A549 (cell line): Measurements from ENCODE around the gene TMEM91. TPM values are rescaled to one million over a fixed set of nuclear protein-coding genes. Genes with fewer than 3 reads are reported as not detected.

Experiments used
- ATAC-seq, 2 experiments: fragments of 200-7000 bp in 1 of 2; fragments of >200 bp in 1 of 2; cut with Nextera tagmentation in 1 of 2; cut with Tn5 transposase in 1 of 2; 3 replicates each; pipeline versions ENCODE4 v1.8.0 to v1.9.1; 2018 to 2020; ENCODE audit warnings: mild to moderate bottlenecking in 1 of 2, moderate library complexity in 1 of 2
- CTCF ChIA-PET: fragments of 300-600 bp; sonication (Branson Sonifier 250); formaldehyde crosslinking; extraction: SDS; loops from one replicate; lab custom pipeline; 2021; ENCODE audit warnings: antibody characterized with exemption, inconsistent platforms; lab: Yijun Ruan, JAX
- POLR2A ChIA-PET: fragments of 350-600 bp; formaldehyde crosslinking; extraction: SDS; loops from one replicate; lab custom pipeline; 2021; ENCODE audit warnings: antibody characterized with exemption, inconsistent platforms; lab: Yijun Ruan, JAX
- DNase-seq, 2 experiments: peaks; one replicate each; pipeline versions ENCODE4 v3.0.0 to v3.0.0-alpha.2; 2011 to 2016; ENCODE audit warnings: low read depth in 1 of 2, low spot score in 1 of 2
- FAIRE-seq: peaks from 2 replicates; lab custom pipeline; 2011; peaks lifted over from hg19 to GRCh38; lab: Jason Lieb, UNC
- H3K27ac ChIP-seq, 2 experiments: fragments of >200 bp; sonication (Bioruptor Twin); formaldehyde crosslinking; 3 replicates each; pipeline ENCODE4 v1.5.1; 2016 to 2017
- H3K4me1 ChIP-seq: fragments of >200 bp; sonication (Bioruptor Twin); formaldehyde crosslinking; 3 replicates; pipeline ENCODE4 v1.6.1; 2016
- H3K4me2 ChIP-seq: fragments of >200 bp; sonication (Bioruptor Twin); formaldehyde crosslinking; 3 replicates; pipeline ENCODE4 v1.6.1; 2016
- H3K4me3 ChIP-seq: fragments of >200 bp; sonication (Bioruptor Twin); formaldehyde crosslinking; 3 replicates; pipeline ENCODE4 v1.5.1; 2016
- H3K9me3 ChIP-seq: fragments of >200 bp; sonication (Bioruptor Twin); formaldehyde crosslinking; 3 replicates; pipeline ENCODE4 v1.6.1; 2016
- BCL3 ChIP-seq: fragments of >200 bp; sonication (Bioruptor Twin); formaldehyde crosslinking; IDR thresholded peaks from 3 replicates; pipeline ENCODE4 v1.6.1; 2016
- CBX8 ChIP-seq: fragments of 200-600 bp; sonication (generic); IDR thresholded peaks from 2 replicates; pipeline ENCODE4 v1.6.1; 2016
- CHD4 ChIP-seq: fragments of 200-600 bp; sonication (generic); IDR thresholded peaks from 2 replicates; pipeline ENCODE4 v1.6.1; 2016; ENCODE audit warnings: antibody characterized with exemption, mild to moderate bottlenecking, borderline replicate concordance
- CTCF ChIP-seq: fragments of >200 bp; sonication (Bioruptor Twin); formaldehyde crosslinking; IDR thresholded peaks from 3 replicates; pipeline ENCODE4 v1.5.1; 2016
- E2F6 ChIP-seq: IDR thresholded peaks from 2 replicates; pipeline ENCODE4 v1.6.1; 2012; ENCODE audit warnings: low read depth, borderline replicate concordance
- EHMT2 ChIP-seq: fragments of 200-600 bp; sonication (generic); IDR thresholded peaks from 2 replicates; pipeline ENCODE4 v1.6.1; 2016; ENCODE audit warnings: antibody characterized with exemption, low read depth, mild to moderate bottlenecking, moderate library complexity
- ELK1 ChIP-seq: fragments of 150-350 bp; IDR thresholded peaks from 2 replicates; pipeline ENCODE4 v1.6.1; 2014; ENCODE audit warnings: low read depth, mild to moderate bottlenecking, low read length
- EP300 ChIP-seq, 2 experiments: fragments of >200 bp; sonication (Bioruptor Twin); formaldehyde crosslinking; IDR thresholded peaks; 2 replicates in 1 of 2; 3 replicates in 1 of 2; pipeline ENCODE4 v1.6.1; 2016 to 2017
- FOSB ChIP-seq: fragments of 250-450 bp; sonication (Bioruptor Pico); IDR thresholded peaks from 2 replicates; pipeline ENCODE4 v1.5.0; 2020; ENCODE audit warnings: mild to moderate bottlenecking, moderate library complexity
- FOSL2 ChIP-seq, 2 experiments: fragments of 450-650 bp in 1 of 2; fragments of >200 bp in 1 of 2; sonication (Bioruptor Twin) in 1 of 2; formaldehyde crosslinking; IDR thresholded peaks; 2 replicates each; pipeline versions ENCODE4 v1.5.0 to v1.6.1; 2016 to 2020; ENCODE audit warnings: mild to moderate bottlenecking in 1 of 2, moderate library complexity in 1 of 2
- FOXS1 ChIP-seq: fragments of 250-450 bp; sonication (Bioruptor Pico); IDR thresholded peaks from 2 replicates; pipeline ENCODE4 v1.5.0; 2020; ENCODE audit warnings: mild to moderate bottlenecking, moderate library complexity
- HES2 ChIP-seq: fragments of >200 bp; sonication (Bioruptor Twin); formaldehyde crosslinking; IDR thresholded peaks from 2 replicates; pipeline ENCODE4 v1.6.1; 2016
- HOXA7 ChIP-seq: fragments of 250-450 bp; sonication (Bioruptor Pico); IDR thresholded peaks from 2 replicates; pipeline ENCODE4 v1.5.0; 2020; ENCODE audit warnings: mild to moderate bottlenecking, moderate library complexity
- HOXB5 ChIP-seq: fragments of 250-450 bp; sonication (Bioruptor Pico); IDR thresholded peaks from 2 replicates; pipeline ENCODE4 v1.5.0; 2020; ENCODE audit warnings: mild to moderate bottlenecking, moderate library complexity
- JUNB ChIP-seq: fragments of >200 bp; sonication (Bioruptor Twin); formaldehyde crosslinking; IDR thresholded peaks from 2 replicates; pipeline ENCODE4 v1.6.1; 2016
- KDM5A ChIP-seq: fragments of 200-600 bp; sonication (generic); IDR thresholded peaks from 2 replicates; pipeline ENCODE4 v1.6.1; 2016; ENCODE audit warnings: antibody characterized with exemption, mild to moderate bottlenecking
- MAFK ChIP-seq: fragments of 450-650 bp; IDR thresholded peaks from 2 replicates; pipeline ENCODE4 v1.6.1; 2014; ENCODE audit not compliant: partially characterized antibody
- MAX ChIP-seq: IDR thresholded peaks from 2 replicates; pipeline ENCODE4 v1.6.1; 2012
- MYC ChIP-seq: IDR thresholded peaks from 2 replicates; pipeline ENCODE4 v1.6.1; 2012; ENCODE audit warnings: mild to moderate bottlenecking, inconsistent platforms, low read length, improper control_type of control experiment, borderline replicate concordance
- NFE2L2 ChIP-seq: fragments of 150-350 bp; conservative IDR thresholded peaks from 2 replicates; pipeline ENCODE4 v1.6.1; 2014; ENCODE audit warnings: low read length
- NR3C1 ChIP-seq: fragments of >200 bp; sonication (Bioruptor Twin); formaldehyde crosslinking; IDR thresholded peaks from 3 replicates; pipeline ENCODE4 v1.6.1; 2017
- PHF8 ChIP-seq: fragments of 200-600 bp; sonication (generic); IDR thresholded peaks from 2 replicates; pipeline ENCODE4 v1.6.1; 2016; ENCODE audit warnings: low read depth, mild to moderate bottlenecking, antibody characterized with exemption, moderate library complexity, borderline replicate concordance
- POLR2A ChIP-seq: IDR thresholded peaks from 2 replicates; pipeline ENCODE4 v1.6.1; 2012; ENCODE audit warnings: mild to moderate bottlenecking, low read length
- RAD21 ChIP-seq, 2 experiments: fragments of >200 bp in 1 of 2; sonication (Bioruptor Twin) in 1 of 2; formaldehyde crosslinking in 1 of 2; IDR thresholded peaks in 1 of 2; conservative IDR thresholded peaks in 1 of 2; 2 replicates in 1 of 2; 3 replicates in 1 of 2; pipeline ENCODE4 v1.6.1; 2012 to 2018; ENCODE audit warnings: inconsistent platforms in 1 of 2
- RARB ChIP-seq: fragments of 250-450 bp; sonication (Bioruptor Pico); IDR thresholded peaks from 2 replicates; pipeline ENCODE4 v1.8.0; 2021; ENCODE audit warnings: mild to moderate bottlenecking, moderate library complexity
- SREBF2 ChIP-seq: fragments of 450-650 bp; IDR thresholded peaks from 2 replicates; pipeline ENCODE4 v1.6.1; 2014; ENCODE audit warnings: mild to moderate bottlenecking, moderate library complexity
- TFCP2L1 ChIP-seq: fragments of 250-450 bp; sonication (Bioruptor Pico); IDR thresholded peaks from 2 replicates; pipeline ENCODE4 v1.5.0; 2021; ENCODE audit warnings: mild to moderate bottlenecking
- USF2 ChIP-seq: fragments of 450-650 bp; IDR thresholded peaks from 2 replicates; pipeline ENCODE4 v1.6.1; 2014; ENCODE audit warnings: antibody characterized with exemption
- ZFP36 ChIP-seq: fragments of 450-650 bp; IDR thresholded peaks from 2 replicates; pipeline ENCODE4 v1.6.1; 2014; ENCODE audit warnings: borderline replicate concordance; ENCODE audit not compliant: partially characterized antibody
- WGBS: methylation state at CpG from one replicate; pipeline ENCODE4 v1.1.6; 2017; ENCODE audit errors: missing lambda C conversion rate; 5-methylcytosine and 5-hydroxymethylcytosine counted together
- polyA plus RNA-seq, 4 experiments: library from polyadenylated mRNA; depleted of rRNA in 3 of 4; stranded (reverse); fragments of >200 nt; fragmentation: RNase III in 1 of 4; extraction: RNeasy Plus Mini Kit Qiagen cat#74134 plus additional on column Dnase treatment in 1 of 4; gene quantifications; 2 replicates in 3 of 4; 3 replicates in 1 of 4; pipeline ENCODE4 v1.2.3, GENCODE V29; 2011 to 2017

TMEM91 gene
- polyA plus RNA-seq, 2 of the 4 experiments (the other 2 are of a cell fraction), result 4.0 to 5.2 TPM

GRCh38 chr19:41352609-41353465 is 23.5 kb upstream of the TMEM91 start (continued):
- TF ChIP-seq RARB (CRISPR knock-in tag) (no peak), RAD21 (conservative IDR thresholded peaks at IDR 0.05 in 1 of 2, IDR thresholded peaks at IDR 0.05 in 1 of 2) (peak; percentile 64 to 76), TFCP2L1 (CRISPR knock-in tag) (no peak), KDM5A (peak; percentile 38; the same call in 1 of the 2 replicates)

- peak within 1 kb of the TSS; percentile 72 for H3K4me3 ChIP-seq
- CTCF ChIA-PET, result interaction anchor here (0.6 to 9.4 kb wide), 40 partner anchors 9 to 1085 kb away, joined by 3 to 197 read pairs (median 6); partner anchors contain the start of genes B9D2, CCDC97, CYP2S1 and HNRNPUL1
- FAIRE-seq (no peak), DNase-seq (peak; percentile 92 to 100), ATAC-seq (peak; percentile 53 to 71)
- 1% methylated on average over 45 of the region's 78 CpGs for WGBS
- peaks cover 15% of the 10 kb centered on the region for H3K4me1 ChIP-seq
- POLR2A ChIA-PET, result interaction anchor here (0.5 to 5.6 kb wide), 8 partner anchors 8 to 90 kb away, joined by 3 to 96 read pairs (median 5); partner anchors contain the start of genes B9D2, CCDC97 and HNRNPUL1
- no peaks in the 10 kb centered on the region for H3K9me3 ChIP-seq
- H3K4me2 ChIP-seq, result peak within 1 kb of the TSS; percentile 90
- peak within 1 kb of the TSS; percentile 90 to 92 for H3K27ac ChIP-seq
- no peak for TF ChIP-seq ZFP36
- TF ChIP-seq FOSB (CRISPR knock-in tag), result no peak
- peak; percentile 81; the same call in 1 of the 2 replicates for TF ChIP-seq TFCP2L1 (CRISPR knock-in tag)
- no peak for TF ChIP-seq CBX8
- TF ChIP-seq USF2, result no peak
- TF ChIP-seq NR3C1, result no peak
- peak in 1 of 2 experiments; percentile 42; a peak in 1 of 5 replicates for TF ChIP-seq EP300 (IDR thresholded peaks at IDR 0.05)
- peak; percentile 59 for TF ChIP-seq MAX
- no peak for TF ChIP-seq FOSL2 (IDR thresholded peaks at IDR 0.05)
- no peak for TF ChIP-seq FOSL2 (CRISPR knock-in tag; IDR thresholded peaks at IDR 0.05)
- no peak for TF ChIP-seq MYC
- TF ChIP-seq E2F6, result peak; percentile 92
- TF ChIP-seq ELK1, result no peak
- no peak for TF ChIP-seq MAFK
- peak; percentile 99 for TF ChIP-seq CTCF
- 0 out of 2 replicates have a peak, but pooled peaks have one; percentile 25 for TF ChIP-seq PHF8
- TF ChIP-seq BCL3, result peak; percentile 95
- no peak for TF ChIP-seq RARB (CRISPR knock-in tag)
- TF ChIP-seq POLR2A, result peak; percentile 63
- TF ChIP-seq HOXB5 (CRISPR knock-in tag), result no peak
- TF ChIP-seq JUNB, result 0 out of 2 replicates have a peak, but pooled peaks have one; percentile 15
- no peak for TF ChIP-seq FOXS1 (CRISPR knock-in tag)
- TF ChIP-seq HOXA7 (CRISPR knock-in tag), result no peak
- TF ChIP-seq CHD4, result no peak
- TF ChIP-seq NFE2L2, result no peak
- TF ChIP-seq HES2, result no peak
- TF ChIP-seq EHMT2, result no peak
- no peak for TF ChIP-seq SREBF2
These were observed 22.6 kb upstream of the TMEM91 start, which contains the start of gene TGFB1 for GRCh38 chr19:41353466-41354342. TSS of gene TGFB1 (minus strand) at chr19:41353922. CDS start at chr19:41353044, 878 bp downstream.
